Psoas muscle (tissue), 8 donors: ENCODE measurements around the gene DRAM2. TPM values are rescaled to one million over a fixed set of nuclear protein-coding genes. Genes with fewer than 3 reads are reported as not detected.

Source experiments
- ATAC-seq, 4 donors: fragments of 200-7000 bp; cut with Tn5 transposase; one replicate each; pipeline ENCODE4 v1.9.1; 2020; ENCODE audit warnings: moderate library complexity in 3 of 4, mild to moderate bottlenecking in 2 of 4
- DNase-seq, 2 donors: peaks; one replicate each; pipeline ENCODE4 v3.0.0-alpha.2; 2020
- H3K27ac ChIP-seq: fragments of 200-600 bp; one replicate; pipeline ENCODE4 v1.8.0; 2022
- H3K27me3 ChIP-seq, 3 donors: fragments of 200-600 bp in 1 of 3; one replicate each; pipeline versions ENCODE4 v1.6.1 to v1.8.0; 2013 to 2022; ENCODE audit warnings: low read length in 2 of 3, mild to moderate bottlenecking in 2 of 3, moderate library complexity in 1 of 3; ENCODE audit not compliant: insufficient read depth in 3 of 3
- H3K36me3 ChIP-seq, 2 donors: fragments of 200-600 bp in 1 of 2; one replicate each; pipeline versions ENCODE4 v1.6.1 to v1.8.0; 2013 to 2022; ENCODE audit warnings: low read depth in 1 of 2, mild to moderate bottlenecking in 1 of 2, moderate library complexity in 1 of 2; ENCODE audit not compliant: insufficient read depth in 1 of 2
- H3K4me1 ChIP-seq: fragments of 200-600 bp; one replicate; pipeline ENCODE4 v1.8.0; 2022
- H3K4me3 ChIP-seq: fragments of 200-600 bp; one replicate; pipeline ENCODE4 v1.8.0; 2022; ENCODE audit warnings: mild to moderate bottlenecking
- H3K9me3 ChIP-seq: fragments of 200-600 bp; one replicate; pipeline ENCODE4 v1.8.0; 2022
- WGBS, 3 donors: extraction: QIAGEN DNeasy Blood & Tissue Kit; methylation state at CpG; one replicate each; pipeline versions ENCODE4 v1.1.6 to v1.1.7; 2013; 5-methylcytosine and 5-hydroxymethylcytosine counted together
- intact Hi-C, 2 donors: fragments of 100-400 bp; cut with DNase I; formaldehyde crosslinking; loops; one replicate each; pipeline versions ENCODE4 v1.11.0 to v1.14.2; 2022
- polyA plus RNA-seq, 3 donors: library from polyadenylated mRNA; stranded (reverse); fragments of 200-250 nt; gene quantifications; one replicate each; pipeline ENCODE4 v1.2.3, GENCODE V29; 2013
- total RNA-seq, 4 donors: library from RNA; stranded (reverse); fragmentation: NEBNext Ultra II Directional in 2 of 4; extraction: Animal tissue kit (Norgen Biotek cat#: 25700) in 2 of 4; gene quantifications; one replicate each; pipeline versions ENCODE4 v1.2.1 to v1.2.4, GENCODE V29; 2021 to 2023
- TF ChIP-seq, protein P1 (sequence below): fragments of 200-600 bp; IDR thresholded peaks from one replicate; pipeline ENCODE4 v1.8.0; 2022; ENCODE audit warnings: antibody characterized with exemption
- donor health status: healthy with polysubstance abuse.
- donor health status: DM: no; HTN: no; CAD: no; lungs with moderate emphysema.
- donor health status: Bipolar disorder and iron deficiency.
- donor health status: healthy.
- donor health status: DM: yes; HTN: yes; CAD: no.
- donor health status: DM: no; HTN: no; CAD: no.
- donor health status: DM: no; HTN: no; CAD: no.
- donor health status: DM: yes; HTN: yes; CAD: no.

The DRAM2 gene
- total and polyA plus RNA-seq, 7 donors, result 19.2 to 41.0 (median 27.1) TPM

DNA sequence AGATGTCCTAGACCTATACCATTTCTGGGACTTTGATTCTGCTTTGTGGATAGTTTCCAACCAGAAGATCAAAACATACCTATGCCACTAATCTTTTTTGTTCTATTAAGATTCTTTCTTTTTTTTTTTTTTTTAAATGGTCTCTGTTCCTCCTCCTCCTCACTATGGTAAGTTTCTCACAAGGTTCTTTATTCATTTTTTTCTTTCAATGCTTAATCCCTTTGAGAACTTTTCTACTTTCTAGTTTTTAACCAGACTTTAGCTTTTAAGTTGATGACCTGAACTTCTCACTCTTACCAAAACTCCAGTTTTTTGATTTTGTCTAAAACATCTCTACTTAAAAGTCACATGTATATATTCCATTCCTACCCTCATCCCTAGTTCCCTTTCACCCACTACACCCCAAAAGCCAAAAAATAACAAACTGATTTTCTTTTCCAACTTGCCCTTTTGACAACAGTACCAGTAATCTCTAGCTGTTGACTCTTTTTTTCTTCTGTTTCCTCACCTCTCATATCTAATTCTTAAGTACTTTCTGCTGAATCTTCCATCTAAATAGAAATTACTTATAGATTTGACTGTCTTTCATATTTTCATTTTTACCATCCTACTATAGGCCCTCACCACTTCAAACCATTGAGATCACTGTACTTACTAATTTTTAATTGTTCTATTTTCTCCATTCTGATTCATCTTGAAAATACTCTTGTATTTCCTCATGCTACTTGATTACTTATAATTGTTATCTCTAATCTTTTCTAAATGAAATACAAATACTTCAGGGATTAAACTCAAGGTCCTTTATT, 6.3 kb upstream of the DRAM2 start:
- Histone ChIP-seq H3K4me1 (peaks cover 28% of the 10 kb centered on the region), H3K27me3 (no peaks in the 10 kb centered on the region), H3K9me3 (no peaks in the 10 kb centered on the region), H3K36me3 (peaks cover 1 to 37% of the 10 kb centered on the region in 2 donors), H3K27ac (no peak overlapping the region), H3K4me3 (no peak overlapping the region)
- TF ChIP-seq, protein P1, sequence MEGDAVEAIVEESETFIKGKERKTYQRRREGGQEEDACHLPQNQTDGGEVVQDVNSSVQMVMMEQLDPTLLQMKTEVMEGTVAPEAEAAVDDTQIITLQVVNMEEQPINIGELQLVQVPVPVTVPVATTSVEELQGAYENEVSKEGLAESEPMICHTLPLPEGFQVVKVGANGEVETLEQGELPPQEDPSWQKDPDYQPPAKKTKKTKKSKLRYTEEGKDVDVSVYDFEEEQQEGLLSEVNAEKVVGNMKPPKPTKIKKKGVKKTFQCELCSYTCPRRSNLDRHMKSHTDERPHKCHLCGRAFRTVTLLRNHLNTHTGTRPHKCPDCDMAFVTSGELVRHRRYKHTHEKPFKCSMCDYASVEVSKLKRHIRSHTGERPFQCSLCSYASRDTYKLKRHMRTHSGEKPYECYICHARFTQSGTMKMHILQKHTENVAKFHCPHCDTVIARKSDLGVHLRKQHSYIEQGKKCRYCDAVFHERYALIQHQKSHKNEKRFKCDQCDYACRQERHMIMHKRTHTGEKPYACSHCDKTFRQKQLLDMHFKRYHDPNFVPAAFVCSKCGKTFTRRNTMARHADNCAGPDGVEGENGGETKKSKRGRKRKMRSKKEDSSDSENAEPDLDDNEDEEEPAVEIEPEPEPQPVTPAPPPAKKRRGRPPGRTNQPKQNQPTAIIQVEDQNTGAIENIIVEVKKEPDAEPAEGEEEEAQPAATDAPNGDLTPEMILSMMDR, result no peak
- no peak for ATAC-seq
- DNase-seq, result no peak
- intact Hi-C loops, result loop anchor here in 1 of 2 donors (10.0 kb wide), 1 partner anchor 299 kb away; the partner anchor contains the start of genes ATP5PB and WDR77

DNA sequence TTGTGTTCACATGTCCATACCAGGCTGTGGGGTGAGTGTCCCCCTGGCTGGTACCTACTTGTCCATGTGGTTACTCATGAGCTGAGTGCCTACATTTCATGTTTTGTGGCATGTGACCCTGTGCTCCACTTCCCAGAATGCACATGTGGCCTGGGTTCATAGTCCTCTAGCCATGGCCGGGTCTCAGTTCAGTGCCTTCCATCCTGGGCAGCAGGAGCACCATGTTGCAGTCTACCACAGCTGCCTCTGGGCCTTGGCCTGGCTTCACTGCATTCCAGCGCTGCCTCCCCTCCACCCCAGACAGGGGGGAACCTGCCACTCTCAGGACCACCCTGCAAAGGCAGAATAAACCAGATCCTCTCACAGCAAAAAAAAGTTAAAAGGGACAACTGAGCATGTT, 5.6 kb upstream of the DRAM2 start:
- TF ChIP-seq, protein P1, result no peak
- intact Hi-C loops, result loop anchor here in 1 of 2 donors (10.0 kb wide), 1 partner anchor 299 kb away; the partner anchor contains the start of genes ATP5PB and WDR77
- no peaks in the 10 kb centered on the region for H3K9me3 ChIP-seq
- no peaks in the 10 kb centered on the region for H3K27me3 ChIP-seq
- no peak overlapping the region for H3K4me3 ChIP-seq
- ATAC-seq (no peak), DNase-seq (no peak)
- peaks cover 0 to 30% of the 10 kb centered on the region in 2 donors for H3K36me3 ChIP-seq
- no peak overlapping the region for H3K27ac ChIP-seq
- peaks cover 30% of the 10 kb centered on the region for H3K4me1 ChIP-seq
- WGBS, 3 donors, result 92 to 97% (median 92%) methylated on average over 2 of the region's 2 CpGs

DNA sequence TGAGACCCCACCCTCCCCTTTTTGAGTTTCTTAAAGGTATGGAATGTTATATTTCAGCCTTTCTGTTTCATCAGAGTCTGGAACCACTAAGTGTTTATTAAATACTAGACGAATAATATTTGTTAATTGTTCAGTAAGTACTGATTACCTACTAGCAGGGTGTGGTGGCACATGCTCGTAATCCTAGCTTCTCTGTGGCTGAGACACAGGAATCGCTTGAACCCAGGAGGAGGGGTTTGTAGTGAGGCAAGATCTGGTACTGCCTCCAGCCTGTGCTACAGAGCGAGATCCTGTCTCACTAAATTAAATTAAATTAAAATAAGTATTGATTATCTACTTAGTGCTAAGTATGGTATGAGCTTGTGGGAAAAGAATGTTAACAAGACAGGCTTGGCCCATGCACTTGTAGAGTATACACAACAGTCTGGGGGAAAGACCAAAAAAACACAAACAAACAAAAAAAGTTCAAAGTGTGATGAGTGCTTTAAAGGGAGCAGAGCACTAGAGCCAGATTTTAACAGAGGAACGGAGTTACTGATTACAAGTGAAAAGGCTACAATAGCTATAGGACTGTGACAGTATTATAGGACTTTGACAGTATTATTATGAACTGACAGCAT, 2.6 kb upstream of the DRAM2 start:
- H3K4me3 ChIP-seq, result peak overlapping the region; percentile 96
- peaks cover 40% of the 10 kb centered on the region for H3K4me1 ChIP-seq
- TF ChIP-seq, protein P1, result no peak
- no peak overlapping the region for H3K27ac ChIP-seq
- ATAC-seq (no peak), DNase-seq (no peak)
- peaks cover 0 to 12% of the 10 kb centered on the region in 2 donors for H3K36me3 ChIP-seq
- H3K27me3 ChIP-seq, result no peaks in the 10 kb centered on the region
- intact Hi-C loops, result loop anchor here (5.0 to 10.0 kb wide), 2 partner anchors 302 to 305 kb away; partner anchors contain the start of genes ATP5PB (in 2 of the 2) and WDR77 (in 2 of the 2)
- 70 to 83% (median 71%) methylated on average over 5 of the region's 5 CpGs for WGBS, 3 donors
- H3K9me3 ChIP-seq, result no peaks in the 10 kb centered on the region

DNA sequence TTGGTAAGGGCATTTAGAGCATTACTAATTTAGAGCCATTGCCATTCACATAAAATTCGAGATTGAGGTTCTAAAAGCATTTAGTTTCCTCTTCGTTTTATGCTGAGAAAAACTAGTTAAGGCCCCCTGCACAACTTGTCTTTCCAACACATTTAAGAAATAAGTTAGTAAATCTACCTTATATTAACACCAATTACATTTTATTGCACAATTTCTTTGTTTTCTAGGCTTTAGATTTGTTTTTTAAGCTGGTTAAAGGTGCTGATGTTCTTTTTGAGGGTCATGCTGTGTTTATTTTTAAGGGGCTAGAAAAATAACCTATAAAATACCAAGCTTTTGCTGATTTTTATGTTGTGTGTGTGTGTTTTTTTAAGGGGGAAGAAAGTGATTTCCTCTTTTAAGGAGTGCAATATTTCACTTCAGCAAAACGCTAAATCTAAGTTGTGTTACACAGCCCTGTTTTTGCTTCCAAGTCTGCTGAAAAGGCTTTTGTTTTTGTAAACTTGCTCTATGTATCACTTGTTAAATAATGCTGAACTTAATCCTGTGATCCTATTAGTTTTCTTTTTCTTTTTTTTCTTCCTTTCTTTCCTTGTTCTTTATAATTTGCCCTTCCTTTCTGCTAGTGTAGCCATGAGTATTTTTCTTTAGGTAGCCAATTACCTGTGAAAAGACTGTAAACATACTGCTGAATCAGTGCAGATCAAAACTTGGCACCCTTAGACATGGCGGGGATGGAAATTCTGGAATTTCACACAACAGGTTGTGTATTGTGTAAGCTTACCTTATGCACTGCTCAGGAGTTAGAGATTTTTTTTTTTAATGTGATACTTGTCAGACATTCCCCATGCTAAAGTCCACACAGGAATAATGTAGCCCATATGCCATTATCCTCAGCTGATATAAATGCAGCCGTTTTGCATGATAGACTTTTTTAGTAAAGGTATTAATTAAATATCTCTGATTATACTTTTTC, 1.6 kb upstream of the DRAM2 start:
- Histone ChIP-seq H3K4me1 (peaks cover 36% of the 10 kb centered on the region), H3K4me3 (peak overlapping the region; percentile 96), H3K27ac (no peak overlapping the region), H3K9me3 (no peaks in the 10 kb centered on the region), H3K27me3 (no peaks in the 10 kb centered on the region), H3K36me3 (peaks cover 0 to 19% of the 10 kb centered on the region in 2 donors)
- DNase-seq (no peak), ATAC-seq (no peak)
- intact Hi-C loops, result loop anchor here (5.0 to 10.0 kb wide), 2 partner anchors 303 to 306 kb away; partner anchors contain the start of genes ATP5PB (in 2 of the 2) and WDR77 (in 2 of the 2)
- WGBS, 3 donors, result 33 to 50% (median 38%) methylated on average over 5 of the region's 5 CpGs
- TF ChIP-seq, protein P1, result no peak
